Activated B cell treated with CpG ODN at 0.5 μM for 24 hours (primary cell): Measurements from ENCODE around the gene TAP2. TPM values are rescaled to one million over a fixed set of nuclear protein-coding genes. Genes with fewer than 3 reads are reported as not detected.

Source experiments
- ATAC-seq: fragments of 200-7000 bp; cut with Tn5 transposase; one replicate; pipeline ENCODE4 v1.10.0; 2021; ENCODE audit warnings: low read depth, mild to moderate bottlenecking, moderate library complexity
- CTCF ChIA-PET: fragments of 350-600 bp; sonication (Branson Sonifier 250); formaldehyde crosslinking; loops from one replicate; lab custom pipeline; 2021; ENCODE audit warnings: antibody characterized with exemption; lab: Charles Lee
- POLR2A ChIA-PET: fragments of 350-600 bp; sonication (Branson Sonifier 250); formaldehyde crosslinking; loops from one replicate; lab custom pipeline; 2021; ENCODE audit warnings: antibody characterized with exemption; lab: Charles Lee
- DNase-seq: peaks from one replicate; pipeline ENCODE4 v3.0.0; 2022
- H3K27ac Mint-ChIP-seq: one replicate; pipeline ENCODE4 v1.8.0; 2020; ENCODE audit warnings: mixed read lengths
- H3K27me3 Mint-ChIP-seq: one replicate; pipeline ENCODE4 v1.8.0; 2021; ENCODE audit warnings: mixed read lengths
- H3K36me3 Mint-ChIP-seq: one replicate; pipeline ENCODE4 v1.8.0; 2021; ENCODE audit warnings: low read depth, mixed read lengths
- H3K4me1 Mint-ChIP-seq: one replicate; pipeline ENCODE4 v1.8.0; 2021; ENCODE audit warnings: mixed read lengths
- H3K4me3 Mint-ChIP-seq: one replicate; pipeline ENCODE4 v1.8.0; 2020; ENCODE audit warnings: mild to moderate bottlenecking, mixed read lengths
- H3K9me3 Mint-ChIP-seq: one replicate; pipeline ENCODE4 v1.8.0; 2020; ENCODE audit warnings: mixed read lengths
- CTCF ChIP-seq: fragments of 200-600 bp; IDR thresholded peaks from one replicate; pipeline ENCODE4 v1.8.0; 2022; ENCODE audit warnings: antibody characterized with exemption, mild to moderate bottlenecking
- intact Hi-C: fragments of 100-400 bp; cut with micrococcal nuclease; formaldehyde crosslinking; loops from one replicate; pipeline ENCODE4 v1.15.1; 2024
- total RNA-seq: library from RNA; stranded (reverse); gene quantifications from 2 replicates; pipeline ENCODE4 v1.2.3, GENCODE V29; 2022

Gene TAP2
- total RNA-seq, 1 donor from 2014 or later = 172 TPM

- no peak overlapping the region for H3K4me3 Mint-ChIP-seq
- no peaks in the 10 kb centered on the region for H3K27me3 Mint-ChIP-seq
- peaks cover 35% of the 10 kb centered on the region for H3K4me1 Mint-ChIP-seq
- POLR2A ChIA-PET = interaction anchor here (0.6 to 5.9 kb wide), 26 partner anchors 10 to 436 kb away, joined by 3 to 240 read pairs (median 5); partner anchors contain the start of genes HLA-DMA, HLA-DQA1, HLA-DQB1 and PSMB8
- intact Hi-C loops = loop anchor here (1.0 to 10.0 kb wide), 7 partner anchors 30 to 624 kb away; partner anchors contain the start of genes HLA-DQB1 and TAP2
- H3K36me3 Mint-ChIP-seq = peaks cover 7% of the 10 kb centered on the region
- CTCF ChIA-PET = interaction anchor here (0.5 to 6.2 kb wide), 66 partner anchors 9 to 1500 kb away, joined by 3 to 198 read pairs (median 4); partner anchors contain the start of genes ATF6B, HLA-DMA, HLA-DOB and HLA-DQB1
- peak; percentile 66 for ATAC-seq
- DNase-seq = peak; percentile 70
- TF ChIP-seq CTCF = peak; percentile 42
- H3K9me3 Mint-ChIP-seq = peaks cover 3% of the 10 kb centered on the region
- no peak overlapping the region for H3K27ac Mint-ChIP-seq
These were observed 29.8 kb upstream of the TAP2 start for GRCh38 chr6:32868257-32868788.

DNA sequence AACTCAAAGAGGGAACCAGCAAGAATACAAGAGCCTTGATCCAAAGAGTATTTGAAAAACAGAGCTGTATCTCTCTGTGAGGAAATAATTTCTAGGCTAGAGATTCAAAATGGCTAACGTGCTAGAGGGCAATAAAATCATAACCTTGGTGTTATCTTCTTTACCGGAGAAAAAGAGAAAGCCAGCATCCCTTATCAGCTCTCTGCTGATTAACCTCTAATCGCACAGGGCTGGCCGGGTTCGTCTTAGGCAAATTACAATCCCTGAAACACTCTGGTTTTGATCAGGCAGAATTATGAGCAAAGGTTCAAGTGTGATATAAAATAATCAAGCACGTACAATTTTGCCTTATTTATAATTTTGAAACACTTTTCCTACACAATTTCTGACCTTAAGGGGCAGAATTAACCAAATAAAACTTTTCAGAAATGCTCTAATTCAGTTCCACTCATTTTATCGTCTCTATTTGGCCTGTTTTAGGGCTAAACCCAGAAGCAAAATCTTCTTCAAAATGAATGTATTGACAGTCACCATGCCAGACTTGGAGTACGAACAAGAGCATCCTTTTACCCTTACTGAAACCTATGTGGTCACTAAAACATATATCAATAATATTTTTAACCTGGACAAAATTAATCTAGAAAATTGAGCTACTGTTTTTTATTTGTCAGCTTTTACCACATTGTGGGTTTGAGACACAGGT is 29.2 kb upstream of the TAP2 start:
- H3K36me3 Mint-ChIP-seq = peaks cover 10% of the 10 kb centered on the region
- H3K4me1 Mint-ChIP-seq = peaks cover 40% of the 10 kb centered on the region
- TF ChIP-seq CTCF = no peak
- peaks cover 3% of the 10 kb centered on the region for H3K9me3 Mint-ChIP-seq
- CTCF ChIA-PET = interaction anchor here (0.6 to 6.2 kb wide), 63 partner anchors 8 to 750 kb away, joined by 3 to 198 read pairs (median 4); partner anchors contain the start of genes ATF6B, HLA-DMA, HLA-DOB and HLA-DQB1
- intact Hi-C loops = loop anchor here (1.0 to 10.0 kb wide), 8 partner anchors 13 to 623 kb away; partner anchors contain the start of genes HLA-DQB1, PSMB9 and TAP2
- peak overlapping the region; percentile 88 for H3K27ac Mint-ChIP-seq
- peak overlapping the region; percentile 57 for H3K4me3 Mint-ChIP-seq
- peak; percentile 15 for ATAC-seq
- H3K27me3 Mint-ChIP-seq = no peaks in the 10 kb centered on the region
- POLR2A ChIA-PET = interaction anchor here (0.6 to 5.9 kb wide), 27 partner anchors 10 to 677 kb away, joined by 3 to 240 read pairs (median 5); partner anchors contain the start of genes HLA-DMA, HLA-DQA1, HLA-DQB1 and PBX2
- DNase-seq = no peak

GRCh38 chr6:32867022-32867477 is 28.5 kb upstream of the TAP2 start:
- Mint-ChIP-seq H3K4me3 (peak overlapping the region; percentile 57), H3K4me1 (peaks cover 40% of the 10 kb centered on the region), H3K27ac (peak overlapping the region; percentile 88), H3K27me3 (no peaks in the 10 kb centered on the region), H3K36me3 (peaks cover 11% of the 10 kb centered on the region), H3K9me3 (no peaks in the 10 kb centered on the region)
- POLR2A ChIA-PET = interaction anchor here (0.6 to 5.9 kb wide), 19 partner anchors 9 to 677 kb away, joined by 3 to 240 read pairs (median 6); partner anchors contain the start of genes HLA-DMA, HLA-DQB1, PBX2 and PSMB8
- TF ChIP-seq CTCF = no peak
- no peak for DNase-seq
- intact Hi-C loops = loop anchor here (1.0 to 10.0 kb wide), 4 partner anchors 13 to 622 kb away; partner anchors contain the start of genes HLA-DQB1 and PSMB9
- ATAC-seq = peak; percentile 68
- CTCF ChIA-PET = interaction anchor here (0.8 to 6.2 kb wide), 26 partner anchors 8 to 749 kb away, joined by 3 to 198 read pairs (median 8); partner anchors contain the start of genes HLA-DMA, PSMB8, PSMB9 and TAP1

GRCh38 chr6:32865724-32866443 is 27.3 kb upstream of the TAP2 start:
- H3K4me1 Mint-ChIP-seq = peaks cover 44% of the 10 kb centered on the region
- H3K27ac Mint-ChIP-seq = peak overlapping the region; percentile 88
- intact Hi-C loops = loop anchor here (5.0 to 10.0 kb wide), 3 partner anchors 199 to 621 kb away; partner anchors contain the start of gene HLA-DQB1
- ChIA-PET CTCF (interaction anchor here (1.5 to 6.2 kb wide), 3 partner anchors 26 to 79 kb away, joined by 3 to 198 read pairs (median 38); partner anchors contain the start of gene TAP2), POLR2A (interaction anchor here (0.7 to 4.0 kb wide), 3 partner anchors 12 to 105 kb away, joined by 3 to 36 read pairs (median 34); partner anchors contain the start of genes PSMB9, TAP1 and TAP2)
- no peak for TF ChIP-seq CTCF
- DNase-seq (no peak), ATAC-seq (no peak)
- H3K4me3 Mint-ChIP-seq = no peak overlapping the region
- H3K36me3 Mint-ChIP-seq = peaks cover 19% of the 10 kb centered on the region
- no peaks in the 10 kb centered on the region for H3K9me3 Mint-ChIP-seq
- H3K27me3 Mint-ChIP-seq = no peaks in the 10 kb centered on the region
